Subcutaneous adipose tissue (tissue), 4 donors: ENCODE measurements around the gene CUL7. TPM values are rescaled to one million over a fixed set of nuclear protein-coding genes. Genes with fewer than 3 reads are reported as not detected.

ENCODE experiments used
- total RNA-seq, 4 donors: library from RNA; depleted of rRNA; stranded (reverse); fragments of >200 nt; gene quantifications; one replicate each; pipeline ENCODE4 v1.1.0, GENCODE V29; 2016
- TF ChIP-seq, protein P1 (sequence below): fragments of 450-650 bp; IDR thresholded peaks from one replicate; pipeline ENCODE4 v1.5.1; 2016; ENCODE audit warnings: low read depth, mild to moderate bottlenecking, control low read depth, antibody characterized with exemption, moderate library complexity

The CUL7 gene
- 10 to 100 TPM in 3 of 4 donors, 1 to 10 TPM in 1; 7.2 to 25.6 (median 14.5) TPM for total RNA-seq

DNA sequence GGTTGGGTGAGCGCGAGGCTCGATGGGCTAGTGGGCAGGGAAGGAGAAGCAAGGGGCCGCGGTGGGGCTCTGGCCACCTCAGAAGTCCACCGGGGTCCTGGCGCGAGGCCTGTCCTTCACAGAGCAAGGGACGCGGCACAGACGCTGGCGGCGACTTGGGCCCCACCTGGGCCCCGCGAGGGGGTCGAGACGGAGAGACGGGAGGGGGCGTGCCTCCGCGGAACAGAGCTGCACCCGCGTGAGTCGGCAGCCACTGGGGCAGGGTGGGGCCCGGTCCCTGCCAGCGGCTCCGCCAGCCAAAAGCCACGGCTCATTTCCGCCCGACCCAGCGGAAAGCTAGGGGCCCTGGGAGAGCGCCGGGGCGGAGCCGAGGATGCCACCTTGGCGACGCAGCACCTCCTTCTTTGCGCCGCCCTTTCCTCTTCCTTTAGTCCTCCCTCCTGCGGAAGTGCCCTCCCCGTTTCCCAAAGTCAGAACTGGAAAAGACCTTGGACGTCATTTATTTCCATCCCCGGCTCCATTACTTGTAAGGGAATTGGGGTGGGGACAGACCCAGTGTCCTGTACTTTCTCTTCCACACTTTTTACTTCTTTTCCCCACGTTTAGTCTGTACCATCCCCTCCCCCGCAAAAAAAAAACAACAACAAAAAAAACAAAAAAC is at the start of gene CUL7:
TSS of gene CUL7 (minus strand) at position 307 of the 661 bp plus-strand sequence. CDS start 1,063 bp downstream, outside the sequence.
- TF ChIP-seq, protein P1, sequence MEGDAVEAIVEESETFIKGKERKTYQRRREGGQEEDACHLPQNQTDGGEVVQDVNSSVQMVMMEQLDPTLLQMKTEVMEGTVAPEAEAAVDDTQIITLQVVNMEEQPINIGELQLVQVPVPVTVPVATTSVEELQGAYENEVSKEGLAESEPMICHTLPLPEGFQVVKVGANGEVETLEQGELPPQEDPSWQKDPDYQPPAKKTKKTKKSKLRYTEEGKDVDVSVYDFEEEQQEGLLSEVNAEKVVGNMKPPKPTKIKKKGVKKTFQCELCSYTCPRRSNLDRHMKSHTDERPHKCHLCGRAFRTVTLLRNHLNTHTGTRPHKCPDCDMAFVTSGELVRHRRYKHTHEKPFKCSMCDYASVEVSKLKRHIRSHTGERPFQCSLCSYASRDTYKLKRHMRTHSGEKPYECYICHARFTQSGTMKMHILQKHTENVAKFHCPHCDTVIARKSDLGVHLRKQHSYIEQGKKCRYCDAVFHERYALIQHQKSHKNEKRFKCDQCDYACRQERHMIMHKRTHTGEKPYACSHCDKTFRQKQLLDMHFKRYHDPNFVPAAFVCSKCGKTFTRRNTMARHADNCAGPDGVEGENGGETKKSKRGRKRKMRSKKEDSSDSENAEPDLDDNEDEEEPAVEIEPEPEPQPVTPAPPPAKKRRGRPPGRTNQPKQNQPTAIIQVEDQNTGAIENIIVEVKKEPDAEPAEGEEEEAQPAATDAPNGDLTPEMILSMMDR, result no peak

DNA sequence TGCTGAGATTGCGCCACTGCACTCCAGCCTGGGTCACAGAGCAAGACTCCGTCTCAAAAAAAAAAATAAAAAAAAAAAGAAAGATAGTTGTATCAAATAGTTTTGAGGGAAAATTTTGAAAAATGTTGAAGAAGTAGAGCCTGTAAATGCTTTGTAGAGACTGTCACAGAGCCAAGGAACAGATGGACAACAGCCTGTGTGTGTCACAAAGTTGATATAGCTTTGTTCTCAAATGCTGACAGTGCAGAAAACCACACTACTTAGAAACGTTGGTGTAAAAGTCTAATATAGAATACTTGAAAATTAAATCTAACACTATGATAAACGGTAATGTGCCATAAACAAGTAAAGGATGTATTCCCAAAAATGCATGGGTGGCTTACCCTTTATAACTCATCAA is 47.8 kb upstream of the CUL7 start:
- TF ChIP-seq, protein P1, result no peak

DNA sequence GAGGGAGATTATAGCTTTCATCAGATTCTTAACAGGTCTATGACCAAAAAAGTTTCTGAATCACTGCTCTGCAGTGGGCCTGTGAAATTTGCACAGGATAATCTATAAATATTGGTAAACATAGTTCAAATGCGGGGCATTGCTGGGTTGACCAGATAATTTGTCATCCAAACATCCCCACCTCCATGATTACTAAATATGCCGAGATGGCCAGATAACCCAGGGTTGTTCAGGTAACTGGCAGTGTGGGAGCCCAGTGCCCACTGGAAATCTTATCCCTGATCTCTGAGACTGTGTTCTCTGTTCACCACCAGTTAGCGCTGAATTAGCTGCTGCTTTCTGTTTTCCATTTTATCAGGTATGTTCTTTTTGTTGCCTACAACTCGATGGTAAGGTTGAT is 43.9 kb upstream of the CUL7 start:
- TF ChIP-seq, protein P1, result no peak

DNA sequence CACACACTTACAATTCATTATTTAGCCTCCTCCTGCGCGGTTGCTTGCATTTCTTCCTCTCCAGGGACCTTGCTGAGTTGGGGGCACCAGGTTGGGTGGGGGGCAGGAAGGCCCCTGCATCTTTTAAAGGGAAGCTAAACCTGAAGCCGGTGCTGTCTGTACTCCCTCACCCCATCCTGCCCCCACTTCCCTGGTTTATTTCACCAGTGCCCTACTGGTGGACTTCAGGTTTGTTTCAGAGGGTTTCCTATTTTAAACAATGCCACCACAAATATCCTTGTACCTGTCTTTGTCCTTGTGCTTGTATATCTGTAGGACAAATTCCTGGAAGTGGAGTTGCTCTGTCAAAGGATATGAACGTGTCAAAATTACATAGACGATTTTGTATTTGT is 43.4 kb upstream of the CUL7 start:
- TF ChIP-seq, protein P1, result no peak

DNA sequence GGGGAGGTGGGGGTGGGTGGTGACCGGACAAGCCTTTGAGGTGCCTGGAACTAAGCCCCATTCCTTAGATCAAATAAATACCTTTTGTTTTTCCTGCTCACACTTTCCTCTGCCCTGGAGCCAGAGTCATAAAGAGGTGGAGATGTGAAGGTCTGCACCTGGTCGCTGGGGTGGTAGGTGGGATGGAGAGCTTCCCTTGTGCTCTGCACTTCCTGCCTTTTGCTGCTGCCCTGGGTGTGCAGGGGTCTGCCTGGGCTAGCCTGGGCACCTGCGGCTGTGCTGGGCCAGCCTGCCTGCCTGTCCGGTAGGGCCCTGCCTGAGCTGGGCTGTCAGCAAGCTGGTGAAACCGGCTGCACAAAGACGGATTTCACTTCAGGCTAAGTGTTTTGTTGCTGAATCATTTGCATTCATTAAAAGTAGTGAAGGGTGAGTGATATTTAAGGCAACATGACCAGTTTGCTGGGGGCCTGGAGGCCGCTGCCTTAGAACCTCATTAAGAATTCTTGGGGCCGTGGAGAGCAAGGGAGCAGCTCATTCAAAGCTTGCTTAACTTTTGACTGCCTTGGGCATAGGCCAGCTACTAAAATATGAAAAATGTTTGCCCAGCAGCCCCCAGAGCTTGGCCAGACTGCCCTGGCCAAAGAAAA is 42.9 kb upstream of the CUL7 start:
- TF ChIP-seq, protein P1, result no peak

DNA sequence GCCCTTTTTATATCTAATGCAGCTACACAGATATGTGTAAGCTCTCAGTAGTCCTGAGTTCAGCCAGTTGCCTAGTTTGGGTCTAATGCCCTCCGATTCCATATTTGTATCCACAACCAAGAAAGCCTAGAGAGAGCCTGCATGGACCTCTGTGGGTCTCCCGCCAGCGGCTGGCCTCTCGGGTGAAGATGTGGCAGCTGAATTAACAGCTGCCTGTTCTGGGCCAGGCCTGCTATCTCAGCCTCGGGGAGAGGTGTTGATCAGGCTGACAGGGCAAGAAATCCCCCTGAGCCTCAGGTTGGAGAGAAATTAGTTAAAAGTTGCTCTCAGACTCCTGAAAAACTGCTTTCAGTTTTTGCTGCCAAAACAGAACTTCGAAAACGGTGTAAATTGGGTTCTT is 42.3 kb upstream of the CUL7 start:
- TF ChIP-seq, protein P1, result no peak

DNA sequence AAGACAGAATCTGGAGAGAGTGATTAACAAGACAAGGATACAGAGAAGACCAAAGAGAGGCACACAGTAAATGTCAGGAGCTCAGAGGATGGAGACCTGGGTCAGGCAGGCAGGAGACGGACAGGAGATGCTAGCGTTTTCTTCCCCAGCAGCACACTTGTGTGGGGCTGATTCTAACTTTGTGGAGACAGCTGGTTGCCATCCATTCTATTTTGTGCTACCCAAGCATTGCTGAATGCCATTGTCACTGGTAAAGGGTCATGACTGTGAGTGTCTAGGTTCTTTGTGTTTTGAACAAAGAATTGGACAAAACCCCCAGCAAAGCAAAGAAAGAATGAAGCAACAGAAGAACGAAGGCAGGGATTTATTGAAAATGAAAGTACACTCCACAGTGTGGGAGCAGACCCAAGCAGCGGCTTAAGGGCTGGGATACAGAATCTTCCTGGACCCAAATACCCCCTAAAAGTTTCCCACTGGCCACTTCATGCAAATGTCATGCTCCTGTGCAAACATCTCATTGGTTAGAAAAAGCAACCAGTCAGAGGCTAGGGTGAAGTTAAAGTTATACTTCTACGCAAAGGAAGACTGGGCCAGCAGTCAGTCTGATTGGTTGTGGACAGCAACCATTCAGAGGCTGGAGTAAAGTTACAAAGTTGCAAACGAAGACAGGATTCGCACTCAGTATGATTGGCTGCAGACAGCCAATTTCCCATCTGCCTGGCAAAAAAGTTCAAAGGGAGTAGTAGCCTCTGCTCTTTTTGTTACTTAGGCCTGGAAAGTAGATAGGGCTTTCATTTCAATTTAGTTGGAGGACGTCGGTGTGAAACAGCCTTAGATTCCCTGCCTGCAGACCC is 40.0 kb upstream of the CUL7 start:
- TF ChIP-seq, protein P1, result no peak
